H1 (cell line): ENCODE results near the gene HPCAL4. TPM values are rescaled to one million over a fixed set of nuclear protein-coding genes. Genes with fewer than 3 reads are reported as not detected.

ENCODE experiments used
- CTCF ChIA-PET: fragments of 300-600 bp; sonication (Branson Sonifier 250); formaldehyde crosslinking; loops from one replicate; lab custom pipeline; 2021; ENCODE audit not compliant: partially characterized antibody; lab: Charles Lee
- POLR2A ChIA-PET: fragments of 300-600 bp; sonication (Branson Sonifier 250); formaldehyde crosslinking; loops from one replicate; lab custom pipeline; 2021; ENCODE audit warnings: inconsistent platforms; ENCODE audit not compliant: partially characterized antibody; lab: Charles Lee
- DNase-seq, 2 experiments: peaks; one replicate each; pipeline versions ENCODE4 v3.0.0 to v3.0.0-alpha.2; 2010 to 2022; ENCODE audit warnings: low spot score in 2 of 2, low read depth in 1 of 2, mixed read lengths in 1 of 2
- FAIRE-seq: peaks from 2 replicates; lab custom pipeline; 2011; peaks lifted over from hg19 to GRCh38; lab: Jason Lieb, UNC
- H2AFZ ChIP-seq: 2 replicates; pipeline ENCODE4 v1.8.1; 2012; ENCODE audit warnings: low read length, inconsistent platforms
- H2AK5ac ChIP-seq: 2 replicates; pipeline ENCODE4 v1.6.1; 2013; ENCODE audit warnings: low read depth, low read length
- H2BK120ac ChIP-seq: replicated peaks from 2 replicates; pipeline ENCODE3; 2013; ENCODE audit warnings: low read depth, low read length, inconsistent platforms
- H2BK12ac ChIP-seq: 2 replicates; pipeline ENCODE4 v1.6.1; 2013; ENCODE audit warnings: low read depth, low read length
- H2BK15ac ChIP-seq: 2 replicates; pipeline ENCODE4 v1.6.1; 2013; ENCODE audit warnings: low read length
- H2BK20ac ChIP-seq: 2 replicates; pipeline ENCODE4 v1.6.1; 2013; ENCODE audit warnings: low read length
- H2BK5ac ChIP-seq: 2 replicates; pipeline ENCODE4 v1.6.1; 2013; ENCODE audit warnings: low read depth, low read length
- H3K14ac ChIP-seq: 2 replicates; pipeline ENCODE4 v1.6.1; 2013; ENCODE audit warnings: inconsistent platforms; ENCODE audit not compliant: insufficient read length
- H3K18ac ChIP-seq: 2 replicates; pipeline ENCODE4 v1.6.1; 2013; ENCODE audit warnings: low read length; ENCODE audit errors: extremely low read depth
- H3K23ac ChIP-seq: 2 replicates; pipeline ENCODE4 v1.6.1; 2013; ENCODE audit warnings: inconsistent platforms; ENCODE audit not compliant: insufficient read length
- H3K23me2 ChIP-seq: 2 replicates; pipeline ENCODE4 v1.6.1; 2013; ENCODE audit warnings: low read depth, low read length
- H3K27ac ChIP-seq: 2 replicates; pipeline ENCODE4 v1.6.1; 2011; ENCODE audit warnings: low read depth, low read length, inconsistent platforms
- H3K27me3 ChIP-seq, 4 experiments: replicated peaks in 1 of 4; 1 replicate in 1 of 4; 2 replicates in 3 of 4; pipeline versions ENCODE4 v1.6.1 to v1.8.1; 2011 to 2013; ENCODE audit warnings: low read length in 3 of 4, mild to moderate bottlenecking in 3 of 4, inconsistent platforms in 2 of 4, mixed read lengths in 2 of 4, moderate library complexity in 1 of 4; ENCODE audit not compliant: control insufficient read depth in 3 of 4, insufficient read depth in 3 of 4; ENCODE audit errors: extremely low read depth in 1 of 4
- H3K36me3 ChIP-seq, 4 experiments: 2 replicates each; pipeline versions ENCODE4 v1.6.1 to v1.8.1; 2011 to 2013; ENCODE audit warnings: mild to moderate bottlenecking in 4 of 4, low read length in 3 of 4, moderate library complexity in 2 of 4, control low read depth in 1 of 4, inconsistent platforms in 1 of 4; ENCODE audit not compliant: insufficient read depth in 4 of 4, control insufficient read depth in 2 of 4
- H3K4ac ChIP-seq: replicated peaks from 2 replicates; pipeline ENCODE3; 2013; ENCODE audit warnings: low read length, low read depth, mixed read lengths, inconsistent platforms; ENCODE audit not compliant: insufficient read length
- H3K4me1 ChIP-seq, 4 experiments: replicated peaks in 1 of 4; 1 replicate in 1 of 4; 2 replicates in 3 of 4; pipeline versions ENCODE4 v1.6.1 to v1.8.1; 2011 to 2013; ENCODE audit warnings: low read length in 3 of 4, inconsistent platforms in 2 of 4, mixed read lengths in 1 of 4; ENCODE audit not compliant: insufficient read depth in 4 of 4, control insufficient read depth in 3 of 4
- H3K4me2 ChIP-seq, 2 experiments: 2 replicates each; pipeline versions ENCODE4 v1.6.1 to v1.8.1; 2011 to 2013; ENCODE audit warnings: low read depth in 2 of 2, low read length in 2 of 2, control low read depth in 1 of 2, inconsistent platforms in 1 of 2, mild to moderate bottlenecking in 1 of 2; ENCODE audit not compliant: insufficient read depth in 1 of 2
- H3K4me3 ChIP-seq, 4 experiments: fragments of 200-600, 300-600 bp in 1 of 4; sonication (generic), shearing (Covaris generic), sonication (Bioruptor Twin) in 1 of 4; 2 replicates each; pipeline versions ENCODE4 v1.5.1 to v1.8.1; 2011 to 2016; ENCODE audit warnings: low read length in 4 of 4, low read depth in 3 of 4, control low read depth in 2 of 4, inconsistent platforms in 2 of 4, mild to moderate bottlenecking in 2 of 4, mixed read lengths in 1 of 4, moderate library complexity in 1 of 4; ENCODE audit not compliant: insufficient read depth in 2 of 4; ENCODE audit errors: extremely low read depth in 1 of 4
- H3K56ac ChIP-seq: replicated peaks from 2 replicates; pipeline ENCODE3; 2013; ENCODE audit warnings: low read depth, mild to moderate bottlenecking, mixed read lengths, low read length, inconsistent platforms; ENCODE audit not compliant: insufficient read length
- H3K79me1 ChIP-seq: 2 replicates; pipeline ENCODE4 v1.6.1; 2013; ENCODE audit warnings: low read depth, low read length, control low read depth
- H3K79me2 ChIP-seq, 2 experiments: 2 replicates each; pipeline versions ENCODE4 v1.6.1 to v1.8.1; 2012 to 2013; ENCODE audit warnings: low read length in 2 of 2, mild to moderate bottlenecking in 2 of 2, inconsistent platforms in 1 of 2; ENCODE audit not compliant: insufficient read depth in 2 of 2, control insufficient read depth in 1 of 2
- H3K9ac ChIP-seq, 4 experiments: replicated peaks in 1 of 4; 1 replicate in 1 of 4; 2 replicates in 3 of 4; pipeline versions ENCODE4 v1.6.1 to v1.8.1; 2011 to 2013; ENCODE audit warnings: low read depth in 3 of 4, low read length in 3 of 4, control low read depth in 2 of 4, mild to moderate bottlenecking in 2 of 4, moderate library complexity in 2 of 4, inconsistent platforms in 1 of 4; ENCODE audit errors: extremely low read depth in 1 of 4
- H3K9me3 ChIP-seq, 2 experiments: 2 replicates each; pipeline versions ENCODE4 v1.6.1 to v1.8.1; 2012 to 2013; ENCODE audit warnings: mild to moderate bottlenecking in 2 of 2, moderate library complexity in 2 of 2, control low read depth in 1 of 2, inconsistent platforms in 1 of 2, low read depth in 1 of 2, low read length in 1 of 2, mixed read lengths in 1 of 2; ENCODE audit not compliant: insufficient read depth in 2 of 2
- H4K20me1 ChIP-seq, 2 experiments: replicated peaks in 1 of 2; 2 replicates each; pipeline versions ENCODE3 to v1.8.1; 2011 to 2013; ENCODE audit warnings: inconsistent platforms in 2 of 2, low read length in 2 of 2, mild to moderate bottlenecking in 1 of 2; ENCODE audit not compliant: insufficient read depth in 2 of 2, control insufficient read depth in 1 of 2
- H4K5ac ChIP-seq: 2 replicates; pipeline ENCODE4 v1.6.1; 2013; ENCODE audit warnings: low read length, low read depth, mixed read lengths, inconsistent platforms; ENCODE audit not compliant: insufficient read length
- H4K8ac ChIP-seq: 2 replicates; pipeline ENCODE4 v1.8.0; 2013; ENCODE audit warnings: mild to moderate bottlenecking, moderate library complexity, low read length, inconsistent platforms; ENCODE audit not compliant: insufficient read depth; ENCODE audit errors: extremely low read depth
- H4K91ac ChIP-seq: replicated peaks from 2 replicates; pipeline ENCODE3; 2013; ENCODE audit warnings: low read length, mixed read lengths, inconsistent platforms; ENCODE audit not compliant: insufficient read length
- BRCA1 ChIP-seq: IDR thresholded peaks from 2 replicates; pipeline ENCODE4 v1.6.1; 2012; ENCODE audit warnings: low read depth, low read length, improper control_type of control experiment
- CBX5 ChIP-seq: fragments of 300-800, 300-1000 bp; sonication (generic); IDR thresholded peaks from 2 replicates; pipeline ENCODE4 v1.7.1; 2016; ENCODE audit warnings: antibody characterized with exemption, low read length, low read depth
- EZH2 ChIP-seq: fragments of 200-600 bp; sonication (generic); IDR thresholded peaks from 2 replicates; pipeline ENCODE4 v1.7.1; 2012; ENCODE audit warnings: low read depth, mild to moderate bottlenecking, moderate library complexity, low read length, inconsistent platforms; ENCODE audit not compliant: severe bottlenecking
- KDM1A ChIP-seq: fragments of 200-600, 300-600 bp; sonication (generic); IDR thresholded peaks from 2 replicates; pipeline ENCODE4 v1.7.1; 2016; ENCODE audit warnings: mild to moderate bottlenecking, low read length, borderline replicate concordance
- MAFK ChIP-seq: IDR thresholded peaks from 2 replicates; pipeline ENCODE4 v1.6.1; 2012; ENCODE audit warnings: low read depth, mild to moderate bottlenecking, improper control_type of control experiment, low read length
- NANOG ChIP-seq: IDR thresholded peaks from 2 replicates; pipeline ENCODE4 v1.6.1; 2011; ENCODE audit warnings: low read length, low read depth, mild to moderate bottlenecking, inconsistent platforms; ENCODE audit not compliant: insufficient read depth, poor library complexity, severe bottlenecking
- RFX5 ChIP-seq: IDR thresholded peaks from 2 replicates; pipeline ENCODE4 v1.6.1; 2011; ENCODE audit warnings: low read depth, low read length, improper control_type of control experiment, borderline replicate concordance
- RNF2 ChIP-seq: fragments of 200-900, 300-1000 bp; sonication (generic); IDR thresholded peaks from 2 replicates; pipeline ENCODE4 v1.7.1; 2016; ENCODE audit warnings: borderline replicate concordance, low read depth, mild to moderate bottlenecking, antibody characterized with exemption, low read length; ENCODE audit not compliant: poor library complexity, severe bottlenecking; ENCODE audit errors: missing control alignments
- SP4 ChIP-seq: IDR thresholded peaks from 2 replicates; pipeline ENCODE4 v1.6.1; 2012; ENCODE audit warnings: low read length, inconsistent platforms
- ZNF274 ChIP-seq: IDR thresholded peaks from 2 replicates; pipeline ENCODE4 v1.7.0; 2012; ENCODE audit warnings: low read length, borderline replicate concordance; ENCODE audit errors: extremely low read depth
- WGBS, 2 experiments: shearing (Covaris generic) in 1 of 2; methylation state at CpG; one replicate each; pipeline versions ENCODE4 v1.1.6 to v1.1.7; 2013 to 2015; ENCODE audit warnings: low lambda C conversion rate in 2 of 2, mixed read lengths in 2 of 2, inconsistent platforms in 1 of 2, low coverage in 1 of 2, missing lambda C conversion rate in 1 of 2; ENCODE audit not compliant: insufficient replicate concordance in 2 of 2, insufficient coverage in 1 of 2, insufficient read length in 1 of 2; ENCODE audit errors: extremely low coverage in 1 of 2, missing lambda C conversion rate in 1 of 2; 5-methylcytosine and 5-hydroxymethylcytosine counted together
- polyA plus RNA-seq, 7 experiments: library from polyadenylated mRNA; depleted of rRNA in 3 of 7; stranded (reverse) in 5 of 7; unstranded in 2 of 7; fragments of >200 nt in 5 of 7; fragments of 200-250 nt in 2 of 7; gene quantifications; 1 replicate in 5 of 7; 2 replicates in 1 of 7; 4 replicates in 1 of 7; pipeline versions ENCODE4 v1.2.1 to v1.2.3, GENCODE V29; 2011 to 2013; ENCODE audit warnings: missing spikeins in 2 of 7, mixed read lengths in 2 of 7
- total RNA-seq: library from RNA; stranded (reverse); fragmentation: NEBNext Ultra II Directional; extraction: Animal tissue kit (Norgen Biotek cat#: 25700); gene quantifications from 2 replicates; pipeline ENCODE4 v1.2.1, GENCODE V29; 2021

Gene HPCAL4
- total and polyA plus RNA-seq, 2 of the 8 experiments (the other 6 are each of a cell fraction or from before 2014, with no cell fraction given), result 0.54 to 0.74 TPM

DNA sequence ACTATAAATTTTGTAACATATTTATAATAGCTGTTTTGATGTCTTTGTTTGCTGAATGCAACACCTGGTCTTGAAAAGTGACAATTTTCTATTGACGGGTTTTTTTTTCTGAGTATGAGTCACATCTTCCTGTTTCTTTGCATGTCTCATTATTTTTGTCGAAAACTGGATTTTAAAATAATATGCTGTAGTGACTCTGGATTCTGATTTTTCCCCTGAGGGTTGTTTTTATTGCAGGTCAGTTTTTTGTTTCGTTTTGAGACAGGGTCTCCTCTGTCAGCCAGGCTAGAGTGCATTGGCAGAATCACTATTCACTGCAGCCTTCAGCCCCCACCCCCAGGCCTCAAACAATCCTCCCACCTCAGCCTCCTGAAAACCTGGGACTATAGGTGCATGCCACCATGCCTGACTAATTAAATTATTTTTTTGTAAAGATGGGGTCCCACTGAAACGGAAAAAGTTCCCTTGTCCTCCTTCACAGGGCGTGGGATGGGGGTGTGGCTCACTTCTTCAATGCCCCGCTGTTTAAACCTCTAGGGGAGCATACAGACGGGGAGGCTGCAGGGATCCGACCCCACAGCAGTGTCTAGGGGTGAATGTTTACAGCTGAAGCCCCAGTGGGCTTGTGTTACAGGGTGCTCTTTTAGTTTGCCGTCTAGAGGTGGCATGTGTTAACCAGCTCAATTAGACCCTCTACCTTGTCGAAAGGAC, 36.1 kb upstream of the HPCAL4 start:
- H4K5ac ChIP-seq, result no peak overlapping the region
- H3K23me2 ChIP-seq, result no peaks in the 10 kb centered on the region
- ChIA-PET CTCF (interaction anchor here (0.7 to 1.6 kb wide), 3 partner anchors 9 to 74 kb away, joined by 3 read pairs; no protein-coding TSS in a partner anchor), POLR2A (no interaction called here)
- FAIRE-seq, result no peak
- H3K23ac ChIP-seq, result no peak overlapping the region
- no peak overlapping the region for H2BK20ac ChIP-seq
- no peak overlapping the region for H2BK12ac ChIP-seq
- H2BK15ac ChIP-seq, result no peak overlapping the region
- H2BK5ac ChIP-seq, result no peak overlapping the region
- no peak overlapping the region for H3K4ac ChIP-seq
- H3K79me2 ChIP-seq, result no peaks in the 10 kb centered on the region
- H4K20me1 ChIP-seq, result no peaks in the 10 kb centered on the region
- H3K27me3 ChIP-seq, result peaks cover 2 to 49% (median 33%) of the 10 kb centered on the region in 4 experiments
- no peaks in the 10 kb centered on the region for H3K9me3 ChIP-seq
- TF ChIP-seq MAFK (no peak), RNF2 (no peak), CBX5 (no peak), RFX5 (no peak), SP4 (no peak), EZH2 (no peak), BRCA1 (no peak), ZNF274 (no peak), KDM1A (no peak), NANOG (no peak)
- H3K4me2 ChIP-seq, result no peak overlapping the region
- H3K27ac ChIP-seq, result no peak overlapping the region
- no peak overlapping the region for H2BK120ac ChIP-seq
- H4K91ac ChIP-seq, result no peak overlapping the region
- no peaks in the 10 kb centered on the region for H3K79me1 ChIP-seq
- H3K56ac ChIP-seq, result no peak overlapping the region
- no peak overlapping the region for H2AFZ ChIP-seq
- H3K4me1 ChIP-seq, result no peaks in the 10 kb centered on the region
- H3K4me3 ChIP-seq, result no peak overlapping the region
- no peak overlapping the region for H3K18ac ChIP-seq
- no peak overlapping the region for H2AK5ac ChIP-seq
- no peak overlapping the region for H4K8ac ChIP-seq
- 60% methylated on average over 10 of the region's 10 CpGs; no CpG with 5 or more reads in 1 of the 2 experiments for WGBS, 2 experiments
- H3K14ac ChIP-seq, result no peak overlapping the region
- DNase-seq, result no peak
- no peaks in the 10 kb centered on the region for H3K36me3 ChIP-seq
- H3K9ac ChIP-seq, result no peak overlapping the region
